Panc1 (cell line): ENCODE measurements around the gene GSTM1. TPM values are rescaled to one million over a fixed set of nuclear protein-coding genes. Genes with fewer than 3 reads are reported as not detected.
"Not testable (repeated sequence)": the region's sequence is repeated elsewhere in the genome, so short reads cannot be mapped to it uniquely, and the experiment has no call there.

Source experiments
- ATAC-seq: fragments of 200-7000 bp; cut with Tn5 transposase; 2 replicates; pipeline ENCODE4 v1.9.1; 2020; ENCODE audit warnings: mild to moderate bottlenecking, moderate library complexity
- BruUV-seq: library from RNA; stranded (reverse); fragments of 400-500 nt; replicated peaks from 2 replicates; lab custom pipeline; 2021; lab: Mats Ljungman, UMichigan
- CTCF ChIA-PET: fragments of 300-600 bp; sonication (Branson Sonifier 250); formaldehyde crosslinking; loops from one replicate; lab custom pipeline; 2022; ENCODE audit warnings: antibody characterized with exemption; lab: Charles Lee
- POLR2A ChIA-PET: fragments of 300-600 bp; sonication (Branson Sonifier 250); formaldehyde crosslinking; loops from one replicate; lab custom pipeline; 2022; ENCODE audit warnings: antibody characterized with exemption; lab: Charles Lee
- DNase-seq: peaks from one replicate; pipeline ENCODE4 v3.0.0-alpha.2; 2010; ENCODE audit warnings: low read depth, low spot score
- H3K27ac ChIP-seq: 2 replicates; pipeline ENCODE4 v1.5.1; 2011; ENCODE audit warnings: mild to moderate bottlenecking, low read length, inconsistent platforms
- H3K27me3 ChIP-seq: fragments of 200-500 bp; sonication (Bioruptor generic); 2 replicates; pipeline ENCODE4 v1.6.0; 2014; ENCODE audit warnings: low read length, inconsistent platforms; ENCODE audit not compliant: control insufficient read depth, insufficient read depth
- H3K36me3 ChIP-seq: fragments of 200-500 bp; sonication (Bioruptor generic); 2 replicates; pipeline ENCODE4 v1.5.1; 2014; ENCODE audit warnings: inconsistent platforms, mild to moderate bottlenecking, low read length, moderate library complexity; ENCODE audit not compliant: control insufficient read depth, insufficient read depth
- H3K4me1 ChIP-seq: 2 replicates; pipeline ENCODE4 v1.5.1; 2011; ENCODE audit warnings: inconsistent platforms, mild to moderate bottlenecking, low read length, moderate library complexity; ENCODE audit not compliant: control insufficient read depth, insufficient read depth
- H3K4me3 ChIP-seq, 2 experiments: 2 replicates each; pipeline ENCODE4 v1.5.1; 2011 to 2012; ENCODE audit warnings: low read depth in 2 of 2, low read length in 2 of 2, mild to moderate bottlenecking in 2 of 2, inconsistent platforms in 1 of 2, moderate library complexity in 1 of 2
- H3K9me3 ChIP-seq: fragments of 200-500 bp; sonication (Bioruptor generic); 2 replicates; pipeline ENCODE4 v1.5.1; 2014; ENCODE audit warnings: low read depth, mild to moderate bottlenecking, inconsistent platforms, low read length, moderate library complexity; ENCODE audit not compliant: control insufficient read depth, insufficient read depth
- POLR2AphosphoS5 ChIP-seq: IDR thresholded peaks from 2 replicates; pipeline ENCODE4 v1.6.1; 2012; ENCODE audit warnings: mild to moderate bottlenecking, low read depth, low read length, moderate library complexity
- REST ChIP-seq, 2 experiments: IDR thresholded peaks; 2 replicates each; pipeline ENCODE4 v1.6.1; 2011 to 2012; ENCODE audit warnings: low read depth in 2 of 2, control low read depth in 1 of 2, low read length in 1 of 2, mild to moderate bottlenecking in 1 of 2, moderate library complexity in 1 of 2; ENCODE audit not compliant: insufficient read depth in 1 of 2
- SIN3A ChIP-seq: IDR thresholded peaks from 2 replicates; pipeline ENCODE4 v1.6.1; 2012; ENCODE audit warnings: low read depth, mild to moderate bottlenecking, low read length, moderate library complexity, borderline replicate concordance; ENCODE audit not compliant: insufficient read depth
- TCF7L2 ChIP-seq: IDR thresholded peaks from 2 replicates; pipeline ENCODE4 v1.6.1; 2011; ENCODE audit warnings: mild to moderate bottlenecking, low read depth, low read length, inconsistent platforms
- in situ Hi-C: cut with HindIII; loops from 2 replicates; pipeline ENCODE4 v1.10.0; 2016; ENCODE audit warnings: low sequenced_read_pairs, low pct_unique_long_range_greater_than_20kb
- intact Hi-C: fragments of 100-400 bp; cut with micrococcal nuclease; formaldehyde crosslinking; loops from one replicate; pipeline ENCODE4 v1.10.0; 2022; ENCODE audit not compliant: unreplicated experiment
- total RNA-seq: library from RNA; stranded (reverse); gene quantifications from one replicate; pipeline ENCODE4 v1.2.1, GENCODE V29; 2021; ENCODE audit not compliant: unreplicated experiment
- TF ChIP-seq, protein P1 (sequence below): fragments of 450-650 bp; IDR thresholded peaks from 2 replicates; pipeline ENCODE4 v1.5.1; 2017; ENCODE audit warnings: mild to moderate bottlenecking

GSTM1 gene
- total RNA-seq, 1 experiment from 2014 or later: not detected

DNA sequence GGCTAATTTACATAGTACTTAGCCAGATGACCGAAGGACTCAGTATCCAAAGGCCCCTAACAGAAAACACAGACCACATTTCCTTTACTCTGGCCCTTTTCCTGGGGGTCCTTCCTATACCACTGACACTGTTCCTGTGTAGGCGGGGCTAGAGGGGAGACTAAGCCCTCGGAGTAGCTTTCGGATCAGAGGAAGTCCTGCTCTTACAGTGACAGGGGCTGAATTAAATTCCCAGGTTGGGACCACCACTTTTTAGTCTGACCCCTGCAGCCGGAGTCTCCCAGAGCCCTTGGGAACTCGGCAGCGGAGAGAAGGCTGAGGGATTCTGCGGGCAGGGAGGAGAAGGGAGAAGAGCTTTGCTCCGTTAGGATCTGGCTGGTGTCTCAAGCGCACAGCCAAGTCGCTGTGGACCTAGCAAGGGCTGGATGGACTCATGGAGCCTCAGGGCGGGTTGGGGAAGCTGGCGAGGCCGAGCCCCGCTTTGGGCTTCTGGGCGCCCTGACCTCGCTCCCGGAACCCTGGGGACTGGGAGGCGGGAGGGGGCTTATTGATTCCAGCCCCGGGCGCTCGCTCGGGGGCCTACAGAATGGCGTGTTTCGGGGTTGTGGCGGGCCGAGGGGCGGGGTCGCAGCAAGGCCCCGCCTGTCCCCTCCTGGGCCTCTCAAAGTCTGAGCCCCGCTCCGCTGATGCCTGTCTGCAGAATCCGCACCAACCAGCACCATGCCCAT, 24.1 kb downstream of the GSTM1 start, which contains the start of gene GSTM5:
TSS of gene GSTM5 (plus strand) at position 659 of the 728 bp plus-strand sequence. CDS start at position 721, 62 bp downstream.
- intact Hi-C loops, POLR2A ChIA-PET, H3K36me3 ChIP-seq, CTCF ChIA-PET, H3K27me3 ChIP-seq, H3K4me1 ChIP-seq, in situ Hi-C loops, DNase-seq, ATAC-seq, BruUV-seq, H3K27ac ChIP-seq, H3K9me3 ChIP-seq, H3K4me3 ChIP-seq: not testable (repeated sequence)

- ATAC-seq: no peak
These were observed 24.8 kb downstream of the GSTM1 start for GRCh38 chr1:109712321-109712864.

More at GRCh38 chr1:109712321-109712864, 24.8 kb downstream of the GSTM1 start:
- H3K9me3 ChIP-seq: no peaks in the 10 kb centered on the region
- no peak overlapping the region for H3K4me3 ChIP-seq
- no peaks in the 10 kb centered on the region for H3K36me3 ChIP-seq
- in situ Hi-C loops: no loop called here
- no peak for DNase-seq
- no peaks in the 10 kb centered on the region for H3K27me3 ChIP-seq
- intact Hi-C loops: no loop called here
- H3K4me1 ChIP-seq: no peaks in the 10 kb centered on the region
- TF ChIP-seq SIN3A: no peak
- no peak for TF ChIP-seq TCF7L2
- TF ChIP-seq, protein P1, sequence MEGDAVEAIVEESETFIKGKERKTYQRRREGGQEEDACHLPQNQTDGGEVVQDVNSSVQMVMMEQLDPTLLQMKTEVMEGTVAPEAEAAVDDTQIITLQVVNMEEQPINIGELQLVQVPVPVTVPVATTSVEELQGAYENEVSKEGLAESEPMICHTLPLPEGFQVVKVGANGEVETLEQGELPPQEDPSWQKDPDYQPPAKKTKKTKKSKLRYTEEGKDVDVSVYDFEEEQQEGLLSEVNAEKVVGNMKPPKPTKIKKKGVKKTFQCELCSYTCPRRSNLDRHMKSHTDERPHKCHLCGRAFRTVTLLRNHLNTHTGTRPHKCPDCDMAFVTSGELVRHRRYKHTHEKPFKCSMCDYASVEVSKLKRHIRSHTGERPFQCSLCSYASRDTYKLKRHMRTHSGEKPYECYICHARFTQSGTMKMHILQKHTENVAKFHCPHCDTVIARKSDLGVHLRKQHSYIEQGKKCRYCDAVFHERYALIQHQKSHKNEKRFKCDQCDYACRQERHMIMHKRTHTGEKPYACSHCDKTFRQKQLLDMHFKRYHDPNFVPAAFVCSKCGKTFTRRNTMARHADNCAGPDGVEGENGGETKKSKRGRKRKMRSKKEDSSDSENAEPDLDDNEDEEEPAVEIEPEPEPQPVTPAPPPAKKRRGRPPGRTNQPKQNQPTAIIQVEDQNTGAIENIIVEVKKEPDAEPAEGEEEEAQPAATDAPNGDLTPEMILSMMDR: no peak
- TF ChIP-seq POLR2AphosphoS5: no peak
- TF ChIP-seq REST (IDR thresholded peaks at IDR 0.05; ENCODE audit: insufficient read depth in 1 of 2, low read depth in 2 of 2, low read length in 1 of 2): no peak
- POLR2A ChIA-PET: no interaction called here
- no peak overlapping the region for H3K27ac ChIP-seq
- CTCF ChIA-PET: no interaction called here
- BruUV-seq: no TSS peak
